Cardiac fibroblast (primary cell): ENCODE results near the gene CFAP299.
A peak's percentile ranks its signal among the peaks of the same experiment; 100 is the strongest.

Source experiments
- DNase-seq, 2 donors: peaks; one replicate each; pipeline versions ENCODE4 v3.0.0 to v3.0.0-alpha.2; 2010; ENCODE audit warnings: low read depth in 2 of 2
- H3K4me3 ChIP-seq, 2 donors: replicated peaks in 1 of 2; 1 replicate in 1 of 2; 2 replicates in 1 of 2; pipeline ENCODE4 v1.5.1; 2011; ENCODE audit warnings: low read depth in 2 of 2, low read length in 2 of 2, mild to moderate bottlenecking in 2 of 2, moderate library complexity in 1 of 2
- TF ChIP-seq, protein P1 (sequence below): IDR thresholded peaks from one replicate; pipeline ENCODE4 v1.5.1; 2011; ENCODE audit warnings: low read depth, mild to moderate bottlenecking, low read length, inconsistent platforms

CFAP299 gene

GRCh38 chr4:80322716-80323115 is 12.8 kb upstream of the CFAP299 start:
- H3K4me3 ChIP-seq, result no peak overlapping the region
- TF ChIP-seq, protein P1, sequence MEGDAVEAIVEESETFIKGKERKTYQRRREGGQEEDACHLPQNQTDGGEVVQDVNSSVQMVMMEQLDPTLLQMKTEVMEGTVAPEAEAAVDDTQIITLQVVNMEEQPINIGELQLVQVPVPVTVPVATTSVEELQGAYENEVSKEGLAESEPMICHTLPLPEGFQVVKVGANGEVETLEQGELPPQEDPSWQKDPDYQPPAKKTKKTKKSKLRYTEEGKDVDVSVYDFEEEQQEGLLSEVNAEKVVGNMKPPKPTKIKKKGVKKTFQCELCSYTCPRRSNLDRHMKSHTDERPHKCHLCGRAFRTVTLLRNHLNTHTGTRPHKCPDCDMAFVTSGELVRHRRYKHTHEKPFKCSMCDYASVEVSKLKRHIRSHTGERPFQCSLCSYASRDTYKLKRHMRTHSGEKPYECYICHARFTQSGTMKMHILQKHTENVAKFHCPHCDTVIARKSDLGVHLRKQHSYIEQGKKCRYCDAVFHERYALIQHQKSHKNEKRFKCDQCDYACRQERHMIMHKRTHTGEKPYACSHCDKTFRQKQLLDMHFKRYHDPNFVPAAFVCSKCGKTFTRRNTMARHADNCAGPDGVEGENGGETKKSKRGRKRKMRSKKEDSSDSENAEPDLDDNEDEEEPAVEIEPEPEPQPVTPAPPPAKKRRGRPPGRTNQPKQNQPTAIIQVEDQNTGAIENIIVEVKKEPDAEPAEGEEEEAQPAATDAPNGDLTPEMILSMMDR, result peak; percentile 41
- DNase-seq, result peak; percentile 67 to 73

GRCh38 chr4:80324171-80324570 is 11.4 kb upstream of the CFAP299 start:
- H3K4me3 ChIP-seq, result no peak overlapping the region
- TF ChIP-seq, protein P1, result no peak
- DNase-seq, result no peak

DNA sequence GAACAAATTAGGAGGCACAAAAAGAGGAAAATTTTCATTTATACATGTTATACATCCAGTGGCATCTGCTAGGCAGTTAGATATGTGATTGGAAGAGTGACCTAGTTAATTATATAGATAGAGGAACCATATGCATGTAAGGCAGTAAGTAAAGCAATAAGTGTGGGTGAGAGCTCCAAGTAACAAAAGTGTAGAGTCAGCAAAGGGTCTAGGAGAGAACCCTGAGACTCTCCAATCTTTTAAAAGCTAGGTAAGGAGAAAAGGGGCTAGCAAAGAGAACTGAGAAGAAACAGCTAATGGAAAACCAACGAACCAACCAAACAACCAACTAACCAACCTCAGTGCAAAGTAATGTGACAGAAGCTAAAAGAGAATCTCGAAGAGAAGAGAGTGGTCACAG is 3.8 kb upstream of the CFAP299 start:
- TF ChIP-seq, protein P1, result no peak
- no peak for DNase-seq
- H3K4me3 ChIP-seq, result no peak overlapping the region

DNA sequence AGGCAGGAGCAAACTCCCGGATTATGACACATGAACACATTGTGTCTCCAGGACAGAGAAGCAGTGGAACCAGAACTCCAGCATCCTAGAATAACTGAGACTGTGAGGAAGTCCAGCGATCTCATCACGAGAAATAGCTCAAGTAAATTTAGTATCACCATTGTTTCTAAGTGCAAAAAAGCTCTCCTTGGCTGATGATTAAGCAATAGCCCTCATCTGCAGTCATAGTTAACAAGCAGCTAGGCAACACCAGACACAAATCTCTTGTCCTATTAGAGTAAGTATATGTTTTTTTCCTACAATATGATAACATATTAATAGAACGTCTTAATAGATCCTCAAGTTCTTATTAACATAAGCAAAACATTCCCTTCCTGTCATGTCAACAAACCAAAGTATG is 2.4 kb upstream of the CFAP299 start:
- peak; percentile 24 to 32 for DNase-seq
- no peak overlapping the region for H3K4me3 ChIP-seq
- TF ChIP-seq, protein P1, result no peak

- TF ChIP-seq, protein P1, result no peak
- no peak for DNase-seq
These were observed 962 bp upstream of the CFAP299 start for GRCh38 chr4:80334568-80334967.

GRCh38 chr4:80335226-80335553 is 340 bp upstream of the CFAP299 start:
- TF ChIP-seq, protein P1, result no peak
- peak overlapping the region; percentile 67 to 69 for H3K4me3 ChIP-seq
- DNase-seq, result no peak

More at GRCh38 chr4:80334568-80334967, 962 bp upstream of the CFAP299 start:
- H3K4me3 ChIP-seq, result no peak overlapping the region

GRCh38 chr4:80336582-80336981 is 1.1 kb downstream of the CFAP299 start:
- peak; percentile 45 to 50 for DNase-seq
- TF ChIP-seq, protein P1, result peak; percentile 44
- H3K4me3 ChIP-seq, result no peak overlapping the region
